Hepatocyte (in vitro differentiated cells): ENCODE results near the gene LSM4. TPM values are rescaled to one million over a fixed set of nuclear protein-coding genes. Genes with fewer than 3 reads are reported as not detected.
"Not testable (repeated sequence)": the region's sequence is repeated elsewhere in the genome, so short reads cannot be mapped to it uniquely, and the experiment has no call there.

Source experiments
- DNase-seq: peaks from one replicate; pipeline ENCODE4 v3.0.0-alpha.2; 2016; ENCODE audit warnings: low spot score
- H2AFZ ChIP-seq: fragments of 200-600 bp; sonication (generic); 2 replicates; pipeline ENCODE4 v1.6.0; 2016; ENCODE audit warnings: antibody characterized with exemption, mild to moderate bottlenecking
- H3K27ac ChIP-seq: fragments of 200-600 bp; sonication (generic); 2 replicates; pipeline ENCODE4 v1.5.1; 2016; ENCODE audit warnings: mild to moderate bottlenecking
- H3K27me3 ChIP-seq: fragments of 200-600 bp; sonication (generic); 2 replicates; pipeline ENCODE4 v1.6.1; 2016
- H3K36me3 ChIP-seq: fragments of 200-600 bp; sonication (generic); replicated peaks from 2 replicates; pipeline ENCODE4 v1.5.1; 2016; ENCODE audit warnings: low read depth; ENCODE audit not compliant: insufficient read depth
- H3K4me1 ChIP-seq: fragments of 200-600 bp; sonication (generic); 2 replicates; pipeline ENCODE4 v1.5.1; 2016; ENCODE audit warnings: mild to moderate bottlenecking, moderate library complexity; ENCODE audit not compliant: insufficient read depth
- H3K4me2 ChIP-seq: fragments of 200-600 bp; sonication (generic); 2 replicates; pipeline ENCODE4 v1.6.0; 2016
- H3K4me3 ChIP-seq: fragments of 200-600 bp; sonication (generic); 2 replicates; pipeline ENCODE4 v1.5.1; 2016; ENCODE audit warnings: mild to moderate bottlenecking
- H3K79me2 ChIP-seq: fragments of 200-600 bp; sonication (generic); 2 replicates; pipeline ENCODE4 v1.6.0; 2017; ENCODE audit warnings: mild to moderate bottlenecking
- H3K9me2 ChIP-seq: fragments of 200-600 bp; sonication (generic); replicated peaks from 2 replicates; pipeline ENCODE4 v1.6.0; 2017; ENCODE audit warnings: mild to moderate bottlenecking; ENCODE audit not compliant: insufficient read depth
- H3K9me3 ChIP-seq: fragments of 200-600 bp; sonication (generic); 2 replicates; pipeline ENCODE4 v1.5.1; 2016; ENCODE audit warnings: low read depth, mild to moderate bottlenecking
- H4K20me1 ChIP-seq: fragments of 200-600 bp; sonication (generic); 2 replicates; pipeline ENCODE4 v1.6.0; 2016; ENCODE audit warnings: mild to moderate bottlenecking; ENCODE audit not compliant: insufficient read depth, poor library complexity, severe bottlenecking
- CTCF ChIP-seq: fragments of 200-600 bp; sonication (generic); IDR thresholded peaks from 2 replicates; pipeline ENCODE4 v1.5.1; 2016; ENCODE audit warnings: antibody characterized with exemption, mild to moderate bottlenecking; ENCODE audit not compliant: poor library complexity
- EZH2 ChIP-seq: fragments of 200-600 bp; sonication (generic); IDR thresholded peaks from 2 replicates; pipeline ENCODE4 v1.6.1; 2016; ENCODE audit warnings: antibody characterized with exemption, mild to moderate bottlenecking, borderline replicate concordance
- EZH2phosphoT487 ChIP-seq: fragments of 200-600 bp; sonication (generic); IDR thresholded peaks from one replicate; pipeline ENCODE4 v1.6.1; 2018; ENCODE audit warnings: antibody characterized with exemption, mild to moderate bottlenecking, low read depth, moderate library complexity; ENCODE audit not compliant: unreplicated experiment, severe bottlenecking
- WGBS: methylation state at CpG from one replicate; pipeline ENCODE4 v1.1.6; 2016; ENCODE audit warnings: low lambda C conversion rate; ENCODE audit errors: missing lambda C conversion rate; 5-methylcytosine and 5-hydroxymethylcytosine counted together
- polyA plus RNA-seq: library from polyadenylated mRNA; unstranded; fragments of >200 nt; fragmentation: Nextera tagmentation; extraction: Ambion mirVana; gene quantifications from 2 replicates; pipeline ENCODE4 v1.2.1, GENCODE V29; 2016
- total RNA-seq: library from RNA; depleted of rRNA; stranded (reverse); fragments of >200 nt; gene quantifications from 2 replicates; pipeline ENCODE4 v1.2.3, GENCODE V29; 2014

LSM4 gene
- total and polyA plus RNA-seq, 2 experiments from 2014 or later: 185 to 218 TPM

GRCh38 chr19:18362934-18363542 lies 40.2 kb upstream of the LSM4 start:
- TF ChIP-seq EZH2phosphoT487: no peak
- TF ChIP-seq CTCF: no peak
- no peak for TF ChIP-seq EZH2
- Histone ChIP-seq H3K4me2 (no peak overlapping the region), H3K79me2 (peaks cover 4% of the 10 kb centered on the region), H3K36me3 (no peaks in the 10 kb centered on the region), H3K9me3 (no peaks in the 10 kb centered on the region), H4K20me1 (no peaks in the 10 kb centered on the region), H2AFZ (no peak overlapping the region), H3K9me2 (no peaks in the 10 kb centered on the region), H3K4me1 (peaks cover 23% of the 10 kb centered on the region), H3K27me3 (no peaks in the 10 kb centered on the region), H3K4me3 (no peak overlapping the region), H3K27ac (peak overlapping the region; percentile 98)
- no peak for DNase-seq
- WGBS: 97% methylated on average over 17 of the region's 17 CpGs

- peaks cover 4% of the 10 kb centered on the region for H3K79me2 ChIP-seq
- no peak for DNase-seq
- H4K20me1 ChIP-seq: no peaks in the 10 kb centered on the region
- H3K4me1 ChIP-seq: peaks cover 23% of the 10 kb centered on the region
- no peaks in the 10 kb centered on the region for H3K9me2 ChIP-seq
- 88% methylated on average over 8 of the region's 8 CpGs for WGBS
- no peak for TF ChIP-seq EZH2
- TF ChIP-seq CTCF: no peak
- no peak for TF ChIP-seq EZH2phosphoT487
- H3K9me3 ChIP-seq: no peaks in the 10 kb centered on the region
- H3K27me3 ChIP-seq: no peaks in the 10 kb centered on the region
- no peak overlapping the region for H2AFZ ChIP-seq
- peaks cover 3% of the 10 kb centered on the region for H3K36me3 ChIP-seq
- H3K27ac ChIP-seq: peak overlapping the region; percentile 98
- H3K4me3 ChIP-seq: no peak overlapping the region
- H3K4me2 ChIP-seq: no peak overlapping the region
Observed at GRCh38 chr19:18361646-18362045, 38.8 kb upstream of the LSM4 start.

GRCh38 chr19:18357041-18357440 lies 34.2 kb upstream of the LSM4 start:
- Histone ChIP-seq H3K27me3 (no peaks in the 10 kb centered on the region), H3K9me3 (no peaks in the 10 kb centered on the region), H3K27ac (no peak overlapping the region), H3K79me2 (no peaks in the 10 kb centered on the region), H2AFZ (no peak overlapping the region), H3K36me3 (peaks cover 3% of the 10 kb centered on the region), H3K4me1 (no peaks in the 10 kb centered on the region), H3K9me2 (no peaks in the 10 kb centered on the region), H3K4me3 (no peak overlapping the region), H4K20me1 (no peaks in the 10 kb centered on the region), H3K4me2 (no peak overlapping the region)
- no peak for DNase-seq
- WGBS: 93% methylated on average over 3 of the region's 3 CpGs
- no peak for TF ChIP-seq EZH2phosphoT487
- TF ChIP-seq EZH2: no peak
- no peak for TF ChIP-seq CTCF

- H3K27me3 ChIP-seq, H3K4me3 ChIP-seq, H3K4me2 ChIP-seq, H2AFZ ChIP-seq, H3K9me2 ChIP-seq, H3K79me2 ChIP-seq, H3K27ac ChIP-seq, H3K4me1 ChIP-seq, H4K20me1 ChIP-seq, DNase-seq, H3K9me3 ChIP-seq, H3K36me3 ChIP-seq: not testable (repeated sequence)
- 99% methylated on average over 7 of the region's 7 CpGs for WGBS
Observed at GRCh38 chr19:18354743-18355142, 31.9 kb upstream of the LSM4 start.
